ENCODE data around the gene DRD2.

The DRD2 gene

DNA sequence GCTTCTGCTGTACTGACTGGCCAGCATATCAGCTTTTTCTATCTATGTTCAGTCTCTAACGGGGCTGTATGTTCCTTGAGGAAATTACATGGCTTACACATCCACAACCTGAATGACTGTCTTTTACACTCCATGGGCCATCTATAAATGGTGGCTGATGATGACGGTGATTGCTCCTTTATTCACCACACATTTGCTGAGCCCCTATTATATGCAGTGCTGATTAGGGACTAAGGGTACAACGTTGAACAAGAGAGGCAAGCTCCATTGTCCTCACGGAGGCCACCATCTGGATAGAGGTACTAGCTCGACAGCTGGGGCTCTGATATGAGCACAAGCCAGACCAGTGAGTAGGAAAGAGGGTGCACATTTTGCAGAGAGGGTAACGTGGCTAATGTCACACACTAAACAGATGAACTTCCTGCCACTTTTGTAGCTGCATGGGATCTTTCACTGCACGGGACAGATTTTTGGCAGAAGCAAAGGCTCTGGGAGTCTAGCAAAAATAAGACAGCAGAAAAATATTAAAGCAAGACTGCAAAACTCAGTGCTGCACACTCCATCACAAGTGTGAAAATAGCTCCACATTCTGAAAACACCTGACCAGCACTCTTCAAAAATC is 30.6 kb downstream of the DRD2 start:
- TF ChIP-seq, protein P1, sequence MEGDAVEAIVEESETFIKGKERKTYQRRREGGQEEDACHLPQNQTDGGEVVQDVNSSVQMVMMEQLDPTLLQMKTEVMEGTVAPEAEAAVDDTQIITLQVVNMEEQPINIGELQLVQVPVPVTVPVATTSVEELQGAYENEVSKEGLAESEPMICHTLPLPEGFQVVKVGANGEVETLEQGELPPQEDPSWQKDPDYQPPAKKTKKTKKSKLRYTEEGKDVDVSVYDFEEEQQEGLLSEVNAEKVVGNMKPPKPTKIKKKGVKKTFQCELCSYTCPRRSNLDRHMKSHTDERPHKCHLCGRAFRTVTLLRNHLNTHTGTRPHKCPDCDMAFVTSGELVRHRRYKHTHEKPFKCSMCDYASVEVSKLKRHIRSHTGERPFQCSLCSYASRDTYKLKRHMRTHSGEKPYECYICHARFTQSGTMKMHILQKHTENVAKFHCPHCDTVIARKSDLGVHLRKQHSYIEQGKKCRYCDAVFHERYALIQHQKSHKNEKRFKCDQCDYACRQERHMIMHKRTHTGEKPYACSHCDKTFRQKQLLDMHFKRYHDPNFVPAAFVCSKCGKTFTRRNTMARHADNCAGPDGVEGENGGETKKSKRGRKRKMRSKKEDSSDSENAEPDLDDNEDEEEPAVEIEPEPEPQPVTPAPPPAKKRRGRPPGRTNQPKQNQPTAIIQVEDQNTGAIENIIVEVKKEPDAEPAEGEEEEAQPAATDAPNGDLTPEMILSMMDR (IDR thresholded peaks at IDR 0.05; ENCODE audit: control extremely low read depth, extremely low read depth, low read depth, missing control alignments) = no peak
- POLR2A ChIA-PET = no interaction called here
- DNase-seq (ENCODE audit: extremely low spot score) = no peak
- CTCF ChIA-PET = interaction anchor here (1.8 kb wide), 1 partner anchor 155 kb away, joined by 4 read pairs; no protein-coding TSS in a partner anchor

DNA sequence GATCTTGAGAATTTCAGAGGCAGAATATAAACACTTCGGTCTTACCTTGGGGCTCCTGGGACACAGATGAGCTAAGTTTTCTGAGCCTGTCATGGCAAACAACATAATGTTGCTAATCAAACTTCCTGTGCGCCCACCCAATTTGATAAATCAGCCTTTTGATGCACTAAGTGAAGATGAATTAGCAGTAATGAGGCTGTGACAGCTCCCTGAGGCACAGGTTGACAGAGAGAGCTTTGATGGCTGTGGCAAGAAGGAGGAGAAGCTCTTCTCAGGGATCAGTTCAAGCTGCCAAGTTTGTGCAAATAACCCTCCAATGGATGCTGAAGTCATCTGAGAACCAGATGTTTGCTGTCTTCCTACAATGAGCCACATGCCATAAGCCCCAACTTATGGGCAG is 34.4 kb downstream of the DRD2 start:
- ChIA-PET POLR2A (no interaction called here), CTCF (interaction anchor here (1.0 to 1.9 kb wide), 4 partner anchors 10 to 135 kb away, joined by 3 to 5 read pairs (median 3); no protein-coding TSS in a partner anchor)
- DNase-seq (ENCODE audit: extremely low spot score) = no peak
- TF ChIP-seq, protein P1 (IDR thresholded peaks at IDR 0.05; ENCODE audit: control extremely low read depth, extremely low read depth, low read depth, missing control alignments) = no peak

DNA sequence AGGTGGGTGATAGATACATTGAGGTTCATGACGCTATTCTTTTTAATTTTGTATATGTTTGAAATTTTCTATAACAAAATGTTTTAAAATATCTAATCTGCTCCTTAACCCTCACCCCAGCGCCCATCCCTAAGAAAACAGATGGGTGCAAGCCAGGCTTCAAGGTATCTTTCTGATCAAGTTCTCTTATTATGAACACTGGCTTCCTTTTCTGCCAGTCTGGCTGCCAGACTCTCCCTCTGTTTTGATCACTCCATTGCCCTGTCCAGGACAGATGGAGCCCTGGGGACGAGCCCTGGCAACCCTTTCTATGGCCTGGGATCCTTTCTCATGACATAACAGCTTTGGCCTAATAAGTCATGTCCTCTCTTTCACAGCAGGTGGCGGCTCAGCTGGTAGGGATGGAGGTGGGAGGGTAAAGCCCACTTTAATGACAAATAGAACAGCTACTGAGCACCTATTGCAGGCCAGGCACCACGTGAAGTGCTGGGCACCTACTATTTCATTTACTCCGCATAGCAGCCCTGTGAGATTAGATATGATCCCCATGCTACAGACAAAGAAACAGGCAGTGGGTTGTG is 38.4 kb downstream of the DRD2 start:
- CTCF ChIA-PET = no interaction called here
- DNase-seq (ENCODE audit: extremely low spot score) = no peak
- POLR2A ChIA-PET = no interaction called here
- TF ChIP-seq, protein P1 (IDR thresholded peaks at IDR 0.05; ENCODE audit: control extremely low read depth, extremely low read depth, low read depth, missing control alignments) = no peak

DNA sequence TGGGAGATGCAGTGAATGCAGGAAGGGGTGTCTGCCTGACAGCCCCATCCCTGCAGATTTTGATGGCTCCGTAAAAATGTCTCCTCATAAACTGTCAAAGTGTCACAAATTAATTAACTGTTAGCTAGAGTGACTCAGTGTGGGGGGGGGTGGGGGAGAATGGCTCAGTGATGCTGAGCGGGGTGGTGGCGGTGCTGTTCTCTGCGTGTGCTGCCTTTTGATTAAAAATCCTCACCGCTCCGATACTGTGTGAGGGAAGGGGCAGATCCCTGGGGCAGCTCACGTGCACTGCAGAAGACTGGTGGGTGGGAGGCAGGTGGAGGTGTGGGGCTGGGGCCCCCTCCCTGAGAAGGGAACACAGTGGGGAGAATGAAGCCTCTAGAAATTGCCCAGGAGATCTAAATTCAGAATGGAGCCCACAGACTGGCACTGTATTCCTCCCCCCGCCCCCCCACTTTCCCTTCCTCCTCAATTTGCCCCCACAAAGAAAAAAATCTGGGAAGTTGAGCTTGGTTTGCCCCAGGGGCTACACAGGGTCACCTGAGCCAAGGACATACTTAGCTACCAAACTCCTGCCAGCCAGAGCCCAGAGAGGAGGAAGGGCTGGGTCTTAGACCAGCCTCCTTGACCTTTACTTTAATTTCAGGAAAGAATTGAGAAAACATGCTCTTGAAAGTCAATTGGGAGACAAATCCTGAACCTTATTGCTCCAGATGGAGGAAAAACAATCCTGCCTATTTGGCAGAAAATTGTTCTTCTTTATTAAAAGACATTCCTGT is 39.8 kb downstream of the DRD2 start:
- DNase-seq (ENCODE audit: extremely low spot score) = no peak
- ChIA-PET POLR2A (no interaction called here), CTCF (no interaction called here)
- TF ChIP-seq, protein P1 (IDR thresholded peaks at IDR 0.05; ENCODE audit: control extremely low read depth, extremely low read depth, low read depth, missing control alignments) = no peak

DNA sequence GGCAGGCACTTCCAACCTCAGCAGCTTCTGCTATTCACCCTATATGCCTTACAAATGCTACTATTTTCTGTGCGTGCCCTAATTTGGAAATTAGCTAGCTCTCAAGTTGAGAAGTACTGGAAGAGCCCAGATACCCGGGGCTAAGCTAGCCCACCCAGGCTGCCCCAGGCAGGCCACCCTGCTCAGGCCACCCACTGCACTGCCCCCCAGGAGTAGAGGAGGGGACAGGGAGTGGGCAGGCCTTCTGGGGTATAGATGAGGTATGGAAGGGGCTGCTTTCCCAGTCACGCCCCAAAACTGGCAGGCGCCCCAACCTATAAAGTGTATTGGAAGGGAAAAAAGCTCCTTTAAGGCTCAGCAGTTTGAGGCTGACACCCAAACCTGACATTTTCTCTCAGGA is 43.5 kb downstream of the DRD2 start:
- POLR2A ChIA-PET = no interaction called here
- CTCF ChIA-PET = interaction anchor here (0.8 to 1.3 kb wide), 3 partner anchors 10 to 142 kb away, joined by 3 read pairs; no protein-coding TSS in a partner anchor
- no peak for DNase-seq (ENCODE audit: extremely low spot score)
- TF ChIP-seq, protein P1 (IDR thresholded peaks at IDR 0.05; ENCODE audit: control extremely low read depth, extremely low read depth, low read depth, missing control alignments) = no peak

DNA sequence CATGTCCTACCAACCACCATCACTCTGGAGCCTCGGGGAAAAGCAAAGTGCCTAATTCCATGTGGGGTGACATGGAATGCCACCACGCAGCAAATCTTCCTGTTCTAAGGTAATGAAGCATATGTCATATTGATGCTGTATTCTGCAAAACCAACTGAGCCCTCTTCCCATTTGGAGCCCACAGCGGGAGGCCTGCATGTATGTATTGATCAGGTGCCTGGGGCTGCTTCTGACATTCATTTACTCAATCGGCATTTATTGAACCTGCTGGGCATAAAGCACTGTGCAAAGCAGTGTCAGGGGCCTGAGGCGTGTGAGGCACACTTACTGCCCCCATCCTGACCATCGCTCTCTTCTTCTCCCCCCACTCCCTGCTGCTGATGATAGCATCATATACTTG is 48.5 kb downstream of the DRD2 start:
- no peak for DNase-seq (ENCODE audit: extremely low spot score)
- TF ChIP-seq, protein P1 (IDR thresholded peaks at IDR 0.05; ENCODE audit: control extremely low read depth, extremely low read depth, low read depth, missing control alignments) = no peak
- ChIA-PET CTCF (interaction anchor here (1.0 kb wide), 1 partner anchor 120 kb away, joined by 3 read pairs; no protein-coding TSS in a partner anchor), POLR2A (no interaction called here)
